CD4-positive, alpha-beta T cell treated with Interleukin-17A for 4 hours (primary cell): ENCODE data around the gene SHOC2.

Source experiments
- DNase-seq: peaks from one replicate; pipeline ENCODE4 v3.0.0-alpha.2; 2020; ENCODE audit warnings: mixed read lengths

The SHOC2 gene

DNA sequence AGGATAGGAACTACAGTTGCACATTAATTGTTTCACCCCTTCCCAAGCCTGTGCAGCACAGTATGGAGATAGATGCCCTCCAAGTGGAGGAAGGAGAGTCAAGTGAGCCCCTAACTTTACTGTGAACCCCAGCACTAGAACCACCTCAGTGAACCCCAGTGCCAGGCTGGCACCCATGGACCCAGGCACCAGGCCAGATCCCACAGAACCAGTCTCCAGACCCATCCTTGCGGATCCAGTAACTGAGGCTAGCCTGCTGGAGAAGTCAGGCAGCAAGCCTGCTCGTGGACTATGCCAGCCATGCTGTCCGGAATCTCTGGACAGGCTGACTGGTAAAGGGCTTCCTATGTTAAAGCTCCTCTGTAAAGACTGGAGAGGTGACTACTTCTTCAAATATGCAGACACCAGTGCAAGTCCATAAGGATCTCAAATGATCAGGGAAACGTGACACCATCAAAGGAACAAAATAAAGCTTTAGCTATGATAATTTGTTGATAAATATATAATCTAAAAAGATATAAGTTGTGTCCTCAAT lies 27.7 kb downstream of the SHOC2 start:
- DNase-seq, result no peak

DNA sequence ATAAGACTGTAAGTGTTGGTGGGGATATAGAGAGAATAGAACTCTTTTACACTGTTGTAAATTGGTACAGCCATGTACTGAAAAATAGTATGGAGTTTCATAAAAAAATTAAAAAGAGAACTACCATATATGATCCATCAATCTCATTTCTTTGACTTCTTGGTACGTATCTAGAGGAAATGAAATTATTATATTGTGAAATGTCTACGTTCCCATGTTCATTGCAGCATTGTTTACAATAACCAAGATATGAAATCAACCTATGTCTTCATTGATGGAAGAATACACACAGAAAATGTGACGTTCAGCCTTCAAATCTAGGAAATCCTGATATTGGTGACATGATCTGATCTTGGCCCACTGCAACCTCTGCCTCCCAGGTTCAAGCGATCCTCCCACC lies 32.0 kb downstream of the SHOC2 start:
- no peak for DNase-seq

DNA sequence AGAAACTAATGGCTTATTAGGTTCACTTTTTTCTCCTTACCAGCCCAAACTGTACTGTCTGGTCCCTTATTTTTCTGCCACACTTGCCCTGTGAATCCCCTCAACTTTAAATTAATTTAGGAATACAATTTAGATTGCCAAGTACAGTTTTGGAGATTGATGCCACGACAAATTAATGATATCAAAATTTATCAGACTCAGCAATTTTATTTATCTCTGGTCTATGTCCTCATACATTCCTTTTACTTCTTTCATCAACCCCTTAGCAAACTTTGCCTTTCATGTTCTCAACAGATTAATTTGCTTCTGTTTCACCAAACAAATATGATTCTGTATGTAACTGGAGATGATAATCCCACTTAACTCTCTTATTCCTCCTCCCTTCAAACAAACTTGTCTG lies 38.2 kb downstream of the SHOC2 start:
- DNase-seq, result no peak

DNA sequence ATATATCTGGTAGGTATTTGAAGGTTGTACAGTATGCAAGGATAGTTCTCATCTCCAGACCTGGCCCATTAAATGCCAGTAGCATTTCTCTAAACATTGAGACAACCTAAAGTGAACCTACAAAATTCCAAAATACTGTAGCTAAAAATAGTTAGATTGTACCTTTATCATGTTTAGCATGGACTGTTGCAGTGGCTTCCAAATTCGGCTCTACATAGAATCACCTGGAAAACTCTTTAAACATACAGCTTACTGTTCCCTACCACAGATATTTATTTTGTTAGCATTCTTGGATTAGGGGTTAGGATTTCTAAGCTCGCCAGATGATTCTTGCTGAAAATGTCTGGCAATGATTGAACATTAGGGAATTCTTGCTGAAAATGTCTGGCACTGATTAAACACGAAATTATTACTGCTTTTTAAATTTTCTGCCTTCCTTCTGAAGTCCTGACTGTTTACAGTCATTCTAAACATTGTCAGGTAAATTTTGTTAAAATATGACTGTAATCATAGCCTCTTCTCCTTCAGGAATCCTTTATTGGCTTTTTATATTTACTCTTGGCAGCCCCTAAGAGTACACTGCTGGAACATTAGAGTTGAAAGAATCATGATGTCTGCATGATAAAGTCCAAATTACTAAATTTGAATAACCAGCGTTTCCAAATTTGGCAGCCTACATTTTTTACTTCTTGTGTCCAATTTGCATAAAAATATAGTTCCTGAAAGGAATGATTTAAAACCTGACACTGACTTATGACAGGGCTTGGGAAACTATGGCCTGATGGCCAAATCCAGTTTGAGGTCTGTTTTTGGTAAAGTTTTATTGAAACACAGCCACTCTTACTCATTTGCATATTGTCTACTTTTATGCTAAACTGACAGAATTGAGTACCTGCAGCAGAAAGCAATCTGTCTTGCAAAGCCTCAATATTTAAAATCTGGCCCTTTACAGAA lies 40.3 kb downstream of the SHOC2 start:
- no peak for DNase-seq

DNA sequence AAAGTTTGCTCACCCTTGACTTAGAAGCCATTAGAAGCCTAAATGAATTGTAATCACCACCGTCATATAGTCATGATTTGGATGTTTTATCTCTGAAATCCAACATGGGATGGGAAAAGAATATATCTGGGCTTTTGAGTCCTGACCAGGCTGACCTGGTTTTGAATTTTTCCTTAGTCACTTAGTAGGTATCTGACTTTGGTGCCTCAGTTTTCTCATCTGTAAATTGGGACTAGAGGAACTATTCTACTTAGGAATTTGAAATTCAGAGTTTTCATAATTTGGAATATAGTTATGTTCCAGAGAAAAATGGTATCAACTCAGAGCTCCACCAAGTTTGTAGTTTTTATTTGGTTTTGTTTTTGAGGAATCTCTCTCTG lies 40.9 kb downstream of the SHOC2 start:
- DNase-seq, result no peak

DNA sequence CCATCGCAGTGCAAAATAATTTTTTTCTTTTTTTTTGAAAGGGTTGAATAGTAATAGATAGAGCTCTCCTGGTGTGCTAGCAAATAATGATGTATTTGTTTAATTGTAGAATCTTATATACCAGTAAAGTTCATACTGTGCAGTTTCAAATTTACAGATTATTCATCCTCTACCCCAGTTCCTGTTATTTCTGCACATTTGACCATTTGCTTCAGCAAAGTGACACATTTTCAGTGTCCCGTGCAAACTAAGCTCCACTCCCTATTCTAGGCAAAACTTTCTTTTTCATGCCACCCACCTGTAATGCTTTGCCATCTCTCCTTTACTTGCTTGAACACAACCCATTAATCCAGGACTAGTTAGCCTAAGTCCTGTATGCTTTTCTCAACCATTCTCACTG lies 43.0 kb downstream of the SHOC2 start:
- no peak for DNase-seq

DNA sequence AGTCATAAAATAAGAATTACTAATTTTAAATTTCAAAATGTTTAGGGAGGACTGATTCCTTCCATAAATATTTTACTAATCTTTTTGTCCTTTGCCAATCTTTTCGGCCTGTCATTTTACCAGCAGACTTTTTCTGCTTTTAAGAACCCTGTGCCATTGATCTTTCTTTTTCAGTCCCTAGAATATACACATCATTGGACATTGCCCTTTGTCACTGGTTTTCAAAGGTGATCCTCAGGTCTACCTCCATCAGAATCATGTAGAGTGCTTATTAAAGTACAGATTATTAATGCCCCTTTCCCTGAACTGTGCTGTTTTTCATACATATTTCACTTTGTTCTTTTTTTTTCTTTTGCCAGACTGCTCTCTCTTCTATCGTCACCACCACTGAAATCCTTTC lies 43.8 kb downstream of the SHOC2 start:
- DNase-seq, result no peak

DNA sequence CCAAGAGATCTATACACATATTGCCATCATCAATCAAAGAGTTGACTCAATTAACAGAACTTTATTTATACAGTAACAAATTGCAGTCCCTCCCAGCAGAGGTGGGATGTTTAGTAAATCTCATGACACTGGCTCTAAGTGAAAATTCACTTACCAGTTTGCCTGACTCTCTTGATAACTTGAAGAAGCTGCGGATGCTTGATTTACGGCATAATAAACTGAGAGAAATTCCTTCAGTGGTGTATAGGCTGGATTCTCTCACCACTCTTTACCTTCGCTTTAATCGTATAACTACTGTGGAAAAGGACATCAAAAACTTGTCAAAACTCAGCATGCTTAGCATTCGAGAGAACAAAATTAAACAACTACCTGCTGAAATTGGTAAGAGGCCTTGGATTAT lies 45.3 kb downstream of the SHOC2 start:
- no peak for DNase-seq

DNA sequence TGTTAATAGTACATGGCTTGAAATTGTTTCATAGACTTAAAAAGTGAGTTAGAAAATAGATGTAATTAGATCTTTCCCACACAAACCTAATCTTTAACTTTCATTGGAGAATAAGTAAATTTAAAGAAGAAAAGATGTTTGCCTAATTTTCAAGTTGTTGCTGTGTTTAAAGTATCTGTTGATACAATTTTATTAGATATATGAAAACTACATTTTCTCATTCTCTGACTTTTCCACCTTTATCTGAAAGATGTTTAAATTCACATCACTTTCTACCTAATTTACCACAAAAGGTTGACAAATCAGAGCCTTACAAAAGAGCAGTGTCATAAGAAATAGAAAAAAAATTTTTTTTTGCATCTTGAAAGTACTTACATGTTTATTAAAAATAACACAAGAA lies 45.8 kb downstream of the SHOC2 start:
- DNase-seq, result no peak

DNA sequence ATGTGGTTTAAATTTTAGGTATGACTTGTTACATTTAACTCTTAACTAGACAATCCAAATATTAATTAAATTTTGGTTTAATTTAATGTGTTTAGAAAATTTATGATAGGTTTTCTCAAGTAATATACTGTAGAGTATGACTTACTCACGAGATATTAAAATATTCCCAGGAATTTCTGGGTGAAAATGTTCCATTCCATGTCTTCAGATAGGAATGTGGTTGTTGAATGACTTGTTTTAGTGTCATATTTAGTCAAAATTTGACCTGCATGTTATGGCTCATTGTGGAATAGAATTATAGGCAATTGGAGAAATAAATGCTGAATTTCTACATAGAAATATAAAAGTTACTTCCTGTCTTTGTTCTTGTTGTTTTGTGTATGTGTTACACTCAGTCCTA lies 46.7 kb downstream of the SHOC2 start:
- no peak for DNase-seq

DNA sequence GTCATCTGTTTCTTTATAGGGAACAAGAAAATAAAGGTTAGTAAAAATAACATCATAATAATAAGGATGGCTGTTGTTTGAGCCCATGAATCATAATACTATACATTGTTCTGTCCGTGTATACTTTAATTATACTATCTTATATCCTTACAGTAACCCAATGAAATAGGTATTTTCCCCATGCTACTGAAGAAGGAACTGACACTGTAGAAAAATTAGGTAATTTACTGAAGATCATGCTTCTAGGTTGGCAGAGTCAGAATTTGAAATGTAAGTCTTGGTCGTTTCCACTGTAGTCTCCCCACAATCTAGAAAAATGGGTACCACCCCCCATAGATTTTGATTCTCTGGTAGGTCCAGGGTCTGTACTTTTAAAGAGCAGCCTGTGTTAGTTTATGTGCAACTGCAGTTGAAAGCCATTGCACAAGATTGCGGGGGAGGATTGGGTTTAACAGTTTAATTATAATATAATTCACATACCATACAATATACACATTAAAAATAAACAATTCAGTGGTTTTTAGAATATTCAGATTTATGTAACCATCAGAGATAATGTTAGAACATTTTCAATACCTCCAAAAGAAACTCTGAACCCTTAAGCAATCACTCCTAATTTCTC lies 47.7 kb downstream of the SHOC2 start:
- no peak for DNase-seq

DNA sequence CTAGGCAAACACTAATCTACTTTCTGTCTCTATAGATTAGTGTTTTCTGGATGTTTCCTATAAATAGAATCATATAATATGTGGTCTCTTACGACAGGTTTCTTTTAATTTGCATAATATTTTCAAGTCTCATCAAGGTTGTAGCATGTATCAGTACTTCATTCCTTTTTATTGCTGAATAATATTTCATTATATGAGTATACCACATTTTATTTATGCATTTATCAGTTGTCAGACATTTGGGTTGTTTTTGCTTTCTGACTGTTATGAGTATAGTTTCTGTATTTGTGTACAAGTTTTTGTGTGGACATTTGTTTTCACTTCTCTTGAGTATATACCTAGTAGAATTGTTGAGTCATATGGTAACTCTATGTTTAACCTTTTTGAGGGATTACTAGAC lies 48.2 kb downstream of the SHOC2 start:
- no peak for DNase-seq

DNA sequence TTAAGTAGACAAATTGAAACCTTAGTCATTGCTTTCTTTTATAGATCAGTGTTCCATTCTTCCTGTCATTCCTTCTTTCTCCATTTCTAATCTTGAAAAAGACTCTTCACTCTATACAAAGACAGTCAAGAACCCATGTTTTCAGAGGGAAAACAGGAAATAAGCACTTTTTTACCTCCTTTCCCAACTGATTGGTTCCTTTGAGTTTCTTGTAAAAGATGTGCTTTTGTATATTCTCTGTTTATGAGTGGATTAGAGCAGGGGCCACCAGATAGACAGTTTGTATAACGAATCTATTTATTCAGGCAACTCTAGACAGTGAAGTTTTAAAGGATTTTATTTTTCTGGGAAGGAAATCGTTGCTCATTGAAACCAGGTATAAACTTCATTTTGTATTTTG lies 49.8 kb downstream of the SHOC2 start:
- DNase-seq, result no peak

DNA sequence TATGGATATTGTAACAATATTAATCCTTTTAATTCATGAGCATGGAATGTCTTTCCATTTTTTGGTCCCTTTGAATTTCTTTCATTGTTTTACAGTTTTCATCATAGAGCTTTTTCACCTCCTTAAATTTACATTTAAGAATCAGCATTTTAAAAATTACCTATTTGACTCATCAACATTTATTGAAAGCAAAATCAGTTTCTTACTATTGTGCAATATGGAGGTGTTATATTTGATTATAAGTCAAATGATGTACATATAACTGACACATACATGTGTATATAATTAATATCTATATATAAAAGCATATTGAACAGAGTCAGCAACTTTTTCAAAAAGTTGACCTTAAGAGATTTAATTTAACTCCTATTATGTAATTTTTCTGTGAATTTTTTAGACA lies 52.2 kb downstream of the SHOC2 start:
- no peak for DNase-seq

DNA sequence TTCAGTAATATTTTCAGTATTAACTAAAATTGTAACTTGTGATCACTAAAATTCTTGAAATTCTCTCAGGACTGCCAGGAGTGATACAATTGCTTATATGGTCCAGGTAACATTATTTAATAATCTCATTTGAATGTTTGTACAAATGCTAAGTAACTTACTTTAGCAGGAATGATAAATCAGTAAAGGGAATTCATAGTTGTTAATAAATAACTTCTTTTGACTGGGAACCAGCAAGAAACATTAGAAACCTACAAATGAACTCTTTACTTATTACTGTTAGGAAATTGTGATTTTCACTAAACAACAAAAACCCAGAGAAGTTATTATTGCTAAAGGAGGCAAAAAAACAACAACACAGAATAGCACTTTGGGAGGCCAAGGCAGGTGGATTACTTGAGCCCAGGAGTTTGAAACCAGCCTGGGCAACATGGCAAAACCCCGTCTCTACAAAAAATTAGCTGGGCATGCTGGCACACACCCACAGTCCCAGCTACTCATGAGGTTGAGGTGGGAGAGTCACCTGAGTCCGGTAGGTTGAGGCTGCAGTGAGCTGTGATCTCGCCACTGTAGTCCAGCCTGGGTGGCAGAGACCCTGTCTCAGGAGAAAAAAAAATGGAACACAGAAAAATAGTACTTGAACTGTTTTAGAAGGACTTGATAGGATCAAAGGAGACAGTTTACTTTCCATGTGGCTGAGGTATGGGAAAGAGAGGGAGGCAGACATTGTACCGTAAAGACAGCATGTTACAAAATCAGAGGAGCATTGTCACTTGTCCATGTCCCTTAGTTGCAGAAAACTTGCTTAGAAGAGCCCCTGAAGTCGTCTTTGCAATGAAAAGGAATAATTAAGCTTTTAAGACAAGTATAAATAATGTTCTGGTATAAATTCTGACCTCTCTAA lies 53.1 kb downstream of the SHOC2 start:
- DNase-seq, result no peak

DNA sequence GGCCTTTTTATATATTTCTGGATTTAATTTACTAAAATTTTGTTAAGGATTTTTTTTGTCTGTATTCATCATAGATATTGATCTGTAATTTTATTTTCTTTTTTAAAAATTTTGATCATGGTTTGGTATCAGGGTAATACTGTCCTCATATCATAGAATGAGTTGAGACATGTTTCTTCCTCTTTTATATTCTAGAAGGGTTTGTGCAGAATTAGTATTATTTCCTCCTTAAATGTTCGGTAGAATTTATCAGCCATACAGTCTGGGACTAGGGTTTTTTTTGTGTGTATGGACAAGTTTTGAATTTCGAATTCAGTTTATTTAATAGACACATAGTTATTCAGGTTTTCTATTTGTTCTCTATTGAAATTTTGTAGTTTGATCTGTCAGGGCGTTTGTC lies 54.0 kb downstream of the SHOC2 start:
- DNase-seq, result no peak

DNA sequence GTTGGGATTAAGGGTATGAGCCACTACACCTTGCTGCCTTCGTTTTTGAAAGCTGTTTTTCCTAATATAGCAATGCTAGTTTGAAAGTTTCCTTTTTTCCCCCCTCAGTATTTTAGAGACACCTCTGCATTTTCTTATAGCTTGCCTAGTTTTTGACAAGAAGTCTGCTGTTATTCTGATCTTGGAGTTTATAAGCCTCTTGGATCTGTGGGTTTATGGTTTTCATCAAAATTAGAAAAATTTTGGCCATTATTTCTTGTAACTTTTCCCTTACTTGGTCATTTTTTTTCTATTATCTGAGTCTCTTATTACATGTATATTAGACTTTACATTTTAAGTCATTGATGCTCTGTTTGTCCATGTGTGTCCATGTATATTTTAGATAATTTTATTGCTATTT lies 57.2 kb downstream of the SHOC2 start:
- DNase-seq, result no peak

DNA sequence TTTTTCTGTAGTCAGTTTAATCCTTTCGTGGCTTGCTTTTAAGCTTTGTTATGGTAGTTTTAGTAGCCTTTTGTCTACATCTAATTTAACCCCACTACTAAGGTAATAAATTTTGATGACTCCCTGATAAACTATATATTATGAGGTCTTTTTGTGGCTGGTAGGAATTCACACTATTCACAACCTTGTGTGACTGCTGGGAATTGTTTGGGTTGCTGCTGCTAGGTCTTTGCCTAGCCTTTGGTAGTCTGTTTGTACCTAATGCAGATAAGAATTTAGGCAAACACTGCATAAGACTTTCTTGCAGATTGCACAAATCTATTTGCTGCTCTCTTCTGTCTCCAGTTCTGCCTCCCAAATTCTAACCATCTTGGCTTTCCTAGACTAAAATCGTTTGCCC lies 58.3 kb downstream of the SHOC2 start:
- DNase-seq, result no peak

DNA sequence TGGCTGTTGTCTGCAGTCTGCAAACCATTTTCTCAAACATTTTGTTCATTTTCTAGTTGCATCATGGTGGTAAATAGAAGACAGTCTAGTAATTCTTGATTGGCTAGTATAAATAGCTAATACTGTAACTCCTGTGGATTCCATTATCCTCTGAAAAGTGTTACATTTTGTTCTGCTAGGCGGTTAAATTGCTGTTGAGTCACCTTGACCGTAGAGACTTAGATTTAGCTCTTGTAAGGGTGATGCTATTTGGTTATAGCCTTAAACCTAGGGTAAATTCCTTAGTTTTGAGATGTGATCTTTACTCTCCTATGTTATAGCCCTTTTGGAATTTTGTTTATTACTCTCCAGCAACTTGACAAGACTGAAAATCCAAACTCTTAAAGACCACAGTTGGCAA lies 58.8 kb downstream of the SHOC2 start:
- DNase-seq, result no peak

DNA sequence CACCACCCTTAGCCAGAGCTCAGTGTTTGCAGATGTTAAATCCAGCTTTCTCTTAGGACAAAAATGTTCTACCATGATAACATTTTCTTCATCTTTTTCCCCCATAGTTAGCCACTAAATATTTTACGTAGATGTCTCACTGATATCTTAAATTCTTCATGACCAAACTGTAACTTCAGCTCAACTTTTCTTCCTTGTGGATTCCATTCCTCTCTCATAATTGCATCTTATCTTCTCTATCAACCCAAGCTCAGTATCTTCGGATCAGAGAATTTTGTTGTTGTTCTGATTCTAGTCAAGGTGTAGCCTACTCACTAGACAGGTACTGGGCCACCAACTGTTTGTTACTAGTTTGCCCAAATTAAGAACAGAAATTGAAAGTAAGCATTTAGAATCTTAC lies 60.2 kb downstream of the SHOC2 start:
- DNase-seq, result no peak

DNA sequence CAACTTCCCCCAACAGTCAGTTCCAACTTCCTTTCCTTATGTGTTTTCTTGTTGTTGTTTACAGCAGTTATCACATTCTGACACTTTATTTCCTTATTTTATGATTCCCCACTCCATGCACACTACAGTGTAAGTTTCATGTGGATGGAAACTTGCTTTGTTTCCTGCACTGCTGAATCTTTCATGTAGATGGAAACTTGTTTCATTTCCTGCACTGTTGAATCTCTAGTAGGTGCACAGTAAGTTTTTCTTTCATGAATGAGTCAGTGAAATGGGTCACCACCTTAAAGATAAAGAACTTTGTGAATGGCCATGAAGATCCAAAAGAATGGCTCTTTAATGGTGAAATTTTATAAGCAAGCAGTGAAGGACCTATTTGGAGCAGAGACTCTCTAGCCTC lies 61.4 kb downstream of the SHOC2 start:
- no peak for DNase-seq

DNA sequence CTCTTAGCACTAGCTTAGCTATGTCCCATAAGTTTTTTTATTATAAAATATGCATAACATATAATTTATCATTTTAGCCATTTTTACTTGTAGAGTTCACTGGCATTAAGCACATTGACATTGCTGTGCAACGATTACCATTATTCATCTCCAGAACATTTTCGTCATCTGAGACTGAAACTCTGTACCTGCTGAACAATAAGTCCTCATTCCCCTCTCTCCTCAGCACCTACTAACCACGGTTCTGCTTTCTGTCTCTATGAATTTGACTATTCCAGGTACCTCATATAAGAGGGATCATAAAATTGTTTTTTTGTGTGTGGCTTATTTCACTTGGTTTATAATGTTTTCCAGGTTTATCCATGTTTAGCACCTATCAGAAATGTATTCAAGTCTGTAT lies 64.1 kb downstream of the SHOC2 start:
- DNase-seq, result no peak
